Measurements from ENCODE around the gene DLG2.

The DLG2 gene

GRCh38 chr11:84144531-84144930, 1482.6 kb downstream of the DLG2 start:
- FAIRE-seq (no peak), DNase-seq (ENCODE audit: insufficient read length, low spot score) (no peak)
- no peak for TF ChIP-seq CTCF (IDR thresholded peaks at IDR 0.05; ENCODE audit: insufficient read depth, missing control alignments)

GRCh38 chr11:84142411-84142810, 1484.7 kb downstream of the DLG2 start:
- FAIRE-seq (no peak), DNase-seq (ENCODE audit: insufficient read length, low spot score) (no peak)
- no peak for TF ChIP-seq CTCF (IDR thresholded peaks at IDR 0.05; ENCODE audit: insufficient read depth, missing control alignments)

GRCh38 chr11:84140386-84141169, 1486.6 kb downstream of the DLG2 start:
- DNase-seq (ENCODE audit: insufficient read length, low spot score) (no peak), FAIRE-seq (no peak)
- TF ChIP-seq CTCF (IDR thresholded peaks at IDR 0.05; ENCODE audit: insufficient read depth, missing control alignments): no peak

- DNase-seq (ENCODE audit: insufficient read length, low spot score) (no peak), FAIRE-seq (no peak)
- no peak for TF ChIP-seq CTCF (IDR thresholded peaks at IDR 0.05; ENCODE audit: insufficient read depth, missing control alignments)
Observed at GRCh38 chr11:84137960-84138359, 1489.2 kb downstream of the DLG2 start.

- DNase-seq (ENCODE audit: insufficient read length, low spot score) (no peak), FAIRE-seq (no peak)
- no peak for TF ChIP-seq CTCF (IDR thresholded peaks at IDR 0.05; ENCODE audit: insufficient read depth, missing control alignments)
Observed at GRCh38 chr11:84137505-84137904, 1489.6 kb downstream of the DLG2 start.

- TF ChIP-seq CTCF (IDR thresholded peaks at IDR 0.05; ENCODE audit: insufficient read depth, missing control alignments): no peak
- DNase-seq (ENCODE audit: insufficient read length, low spot score) (no peak), FAIRE-seq (no peak)
Observed at GRCh38 chr11:84136926-84137325, 1490.2 kb downstream of the DLG2 start.

- no peak for DNase-seq (ENCODE audit: insufficient read length, low spot score)
- TF ChIP-seq CTCF (IDR thresholded peaks at IDR 0.05; ENCODE audit: insufficient read depth, missing control alignments): no peak
- no peak for FAIRE-seq
Observed at GRCh38 chr11:84130646-84131427, 1496.3 kb downstream of the DLG2 start.
